Middle frontal gyrus (tissue), 1 donor: ENCODE results near the gene TOM1L1.

ENCODE experiments used
- DNase-seq: peaks from one replicate; pipeline ENCODE4 v3.0.0-alpha.2; 2015; ENCODE audit warnings: low spot score; ENCODE audit errors: extremely low spot score

The TOM1L1 gene

GRCh38 chr17:54898576-54898975 lies 2.1 kb upstream of the TOM1L1 start:
- no peak for DNase-seq

DNA sequence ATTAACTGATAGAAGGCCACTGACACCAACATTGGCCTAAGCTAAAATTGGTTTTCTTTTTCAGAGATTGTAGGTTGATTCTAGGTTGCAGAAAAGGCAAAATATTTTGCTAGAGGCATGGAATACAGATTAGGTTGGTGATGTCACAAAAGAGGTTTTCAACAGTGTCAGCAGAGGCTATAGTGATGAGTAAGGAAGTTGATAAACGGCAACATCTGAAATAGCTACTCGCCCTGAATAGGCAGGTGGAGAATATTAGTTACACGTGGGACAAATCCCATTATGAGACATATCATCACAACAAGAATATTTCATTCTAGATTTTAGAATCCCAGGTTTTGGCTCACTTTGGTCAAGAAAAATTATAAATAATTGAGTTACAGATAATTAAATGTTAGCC lies 1.5 kb upstream of the TOM1L1 start:
- no peak for DNase-seq

GRCh38 chr17:54899721-54900456 lies 763 bp upstream of the TOM1L1 start:
- no peak for DNase-seq

DNA sequence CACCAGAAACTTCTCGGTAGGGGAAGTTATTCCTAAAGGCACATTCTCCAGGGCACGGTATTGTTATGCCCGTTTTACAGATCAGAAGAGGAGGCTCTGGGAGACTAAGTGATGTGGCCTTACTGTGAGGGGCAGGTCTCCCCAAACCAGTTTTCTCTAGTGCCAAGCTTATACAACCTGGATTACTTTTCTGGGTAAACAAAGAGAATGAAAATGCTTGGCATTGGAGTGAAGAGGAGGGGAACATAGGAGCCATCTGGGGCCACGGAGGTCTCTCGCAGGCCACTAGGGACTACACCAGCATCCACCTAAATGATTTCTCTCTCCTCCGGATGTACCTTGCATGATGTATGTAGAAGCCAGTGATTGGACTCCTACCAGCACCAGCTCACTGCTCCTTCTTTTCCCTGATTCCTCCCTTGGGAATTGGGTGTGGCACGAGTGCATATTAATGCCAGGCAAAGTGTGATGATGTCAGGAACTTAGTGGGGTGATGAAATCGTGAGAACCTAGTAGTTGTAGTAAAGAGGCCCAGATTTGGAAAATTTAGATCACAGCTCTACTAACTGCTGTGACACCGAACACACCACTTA lies 674 bp downstream of the TOM1L1 start:
- DNase-seq, result no peak

GRCh38 chr17:54902017-54902416 lies 1.4 kb downstream of the TOM1L1 start:
- no peak for DNase-seq

GRCh38 chr17:54902611-54903010 lies 2.0 kb downstream of the TOM1L1 start:
- no peak for DNase-seq

- DNase-seq, result no peak
These were observed 2.7 kb downstream of the TOM1L1 start for GRCh38 chr17:54903375-54903774.

- DNase-seq, result no peak
These were observed 6.0 kb downstream of the TOM1L1 start for GRCh38 chr17:54906683-54907082.

- no peak for DNase-seq
These were observed 6.7 kb downstream of the TOM1L1 start for GRCh38 chr17:54907376-54907775.

DNA sequence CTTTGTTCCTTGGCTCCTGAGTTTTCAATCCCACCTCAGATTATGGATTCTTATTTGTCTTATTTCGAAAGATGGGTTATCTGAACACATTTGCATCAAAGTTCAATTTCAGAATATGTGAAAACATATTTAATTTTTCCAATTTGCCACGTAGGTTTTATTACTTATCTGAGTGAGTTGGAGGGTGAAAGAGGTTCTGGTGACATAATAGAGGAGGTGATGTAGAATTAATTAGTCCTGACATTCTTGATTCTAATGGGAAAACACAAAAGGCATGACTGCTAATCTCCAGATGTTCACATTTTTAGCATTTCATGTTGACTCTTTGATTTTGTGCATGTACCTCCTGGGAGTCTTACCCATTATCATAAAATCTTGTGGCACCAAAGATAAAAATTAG lies 9.1 kb downstream of the TOM1L1 start:
- DNase-seq, result no peak

GRCh38 chr17:54916721-54917120 lies 16.1 kb downstream of the TOM1L1 start:
- DNase-seq, result no peak

DNA sequence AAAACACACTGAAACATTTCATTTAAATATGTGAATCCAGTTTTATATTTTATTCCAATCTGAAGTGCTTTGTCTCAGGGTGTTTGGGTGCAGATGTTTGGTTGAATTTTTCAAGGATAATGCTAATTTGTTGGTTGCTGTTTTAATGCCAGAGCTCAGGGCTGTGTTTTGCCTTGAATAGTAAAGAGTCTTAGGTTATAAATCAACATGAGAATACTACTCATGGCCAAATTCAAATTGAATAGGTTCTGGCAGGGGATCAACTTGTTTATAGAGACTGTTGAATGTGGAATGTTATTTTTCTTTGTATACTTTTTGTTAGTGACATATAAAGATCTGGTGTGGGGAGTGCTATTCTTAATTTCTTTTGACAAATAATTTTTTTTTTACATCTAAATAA lies 18.8 kb downstream of the TOM1L1 start:
- no peak for DNase-seq

GRCh38 chr17:54920819-54921218 lies 20.2 kb downstream of the TOM1L1 start:
- DNase-seq, result no peak

DNA sequence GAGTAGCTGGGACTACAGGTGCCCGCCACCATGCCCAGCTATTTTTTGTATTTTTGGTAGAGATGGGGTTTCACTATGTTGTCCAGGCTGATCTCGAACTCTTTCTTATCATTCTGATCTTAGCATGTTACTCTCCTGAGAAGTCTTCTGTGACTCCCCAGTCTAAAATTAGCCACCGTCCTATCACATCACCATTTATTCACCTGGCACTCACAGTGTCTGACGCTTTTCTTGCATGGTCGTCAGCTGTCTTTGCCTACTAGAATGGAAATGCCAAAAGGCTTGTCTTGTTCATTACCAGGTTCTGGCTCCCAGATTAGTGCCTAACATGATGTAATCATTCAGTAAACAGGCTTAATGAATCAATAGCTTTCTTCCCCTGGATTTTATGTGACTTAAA lies 23.8 kb downstream of the TOM1L1 start:
- no peak for DNase-seq

GRCh38 chr17:54927525-54927924 lies 26.9 kb downstream of the TOM1L1 start:
- DNase-seq, result no peak

- no peak for DNase-seq
These were observed 32.1 kb downstream of the TOM1L1 start for GRCh38 chr17:54932711-54933110.

DNA sequence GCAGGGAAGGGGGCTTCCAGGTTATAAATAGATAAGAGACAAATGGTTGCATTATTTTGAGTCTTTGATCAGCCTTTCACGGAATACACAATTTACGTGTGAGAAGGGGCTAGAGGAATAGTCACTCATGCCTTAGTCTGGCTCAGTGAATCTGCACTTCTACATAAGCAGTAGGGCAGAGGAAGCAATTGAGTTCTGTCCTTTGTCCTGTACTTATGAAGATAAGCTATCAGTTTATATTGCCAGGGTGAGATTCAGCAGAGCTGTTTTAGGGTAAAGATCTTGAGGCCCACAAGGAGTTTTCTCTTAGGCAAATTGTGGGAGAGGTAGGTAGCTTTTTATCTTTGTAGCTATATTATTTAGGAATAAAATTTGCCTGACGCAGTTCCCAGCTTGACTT lies 33.3 kb downstream of the TOM1L1 start:
- DNase-seq, result no peak

DNA sequence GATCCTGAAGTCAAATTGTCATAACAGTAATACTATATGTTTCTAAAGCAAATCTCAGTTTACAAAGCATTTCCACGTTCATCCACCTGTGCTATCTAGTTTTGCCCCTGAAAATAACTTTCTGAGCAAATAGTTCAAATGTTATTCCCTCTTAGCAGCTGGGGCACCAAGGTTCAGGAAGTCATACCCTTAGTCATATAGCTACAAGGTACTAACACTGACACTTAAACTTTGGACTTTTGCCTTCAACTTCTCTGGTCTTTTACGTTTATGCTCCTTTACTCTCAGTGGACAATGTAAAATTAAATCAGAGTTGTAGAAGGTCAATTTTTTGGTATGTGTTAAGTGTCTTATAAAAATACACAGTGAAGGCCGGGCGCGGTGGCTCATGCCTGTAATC lies 34.8 kb downstream of the TOM1L1 start:
- DNase-seq, result no peak

GRCh38 chr17:54937018-54937417 lies 36.4 kb downstream of the TOM1L1 start:
- DNase-seq, result no peak

DNA sequence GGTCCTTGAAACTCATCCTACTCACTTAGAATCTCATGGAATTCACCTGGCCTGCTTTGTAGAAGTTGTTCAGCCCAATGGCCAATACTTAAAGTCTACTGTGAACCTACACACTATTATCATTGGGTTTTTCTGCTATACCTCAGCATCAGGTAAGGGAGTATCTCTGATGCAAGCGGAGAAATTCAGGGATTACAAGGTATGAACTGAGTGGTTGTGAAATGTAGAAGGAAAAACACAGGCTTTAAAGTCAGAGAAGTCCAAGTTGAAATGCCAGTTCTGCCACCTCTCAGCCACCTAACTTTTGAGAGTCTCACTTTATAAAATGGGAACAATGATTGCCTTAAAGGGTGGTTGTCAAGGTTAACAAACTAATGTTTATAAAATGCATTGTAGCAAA lies 36.8 kb downstream of the TOM1L1 start:
- no peak for DNase-seq

GRCh38 chr17:54941285-54941684 lies 40.6 kb downstream of the TOM1L1 start:
- no peak for DNase-seq

- DNase-seq, result no peak
These were observed 44.1 kb downstream of the TOM1L1 start for GRCh38 chr17:54944796-54945195.

DNA sequence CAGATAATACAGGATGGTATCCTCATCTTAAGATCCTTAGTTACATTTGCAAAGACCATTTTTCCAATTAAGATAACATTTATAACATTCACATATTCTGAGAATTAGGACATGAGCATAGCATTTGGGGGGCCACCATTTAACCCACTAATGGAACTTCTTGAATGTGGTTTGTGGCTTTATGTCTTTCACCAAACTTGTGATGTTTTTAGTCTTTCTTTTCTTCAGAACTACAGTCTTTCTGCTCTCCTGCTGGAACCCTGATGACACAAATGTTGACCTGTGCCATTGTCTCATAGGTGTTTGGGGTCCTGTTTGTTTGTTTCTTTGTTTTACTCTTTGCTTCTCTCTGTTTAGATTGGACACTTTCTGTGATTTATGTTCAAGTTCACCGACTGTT lies 44.6 kb downstream of the TOM1L1 start:
- DNase-seq, result no peak
